ENCODE measurements around the gene KLHL20.
"Not testable (repeated sequence)": the region's sequence is repeated elsewhere in the genome, so short reads cannot be mapped to it uniquely, and the experiment has no call there.

KLHL20 gene

DNA sequence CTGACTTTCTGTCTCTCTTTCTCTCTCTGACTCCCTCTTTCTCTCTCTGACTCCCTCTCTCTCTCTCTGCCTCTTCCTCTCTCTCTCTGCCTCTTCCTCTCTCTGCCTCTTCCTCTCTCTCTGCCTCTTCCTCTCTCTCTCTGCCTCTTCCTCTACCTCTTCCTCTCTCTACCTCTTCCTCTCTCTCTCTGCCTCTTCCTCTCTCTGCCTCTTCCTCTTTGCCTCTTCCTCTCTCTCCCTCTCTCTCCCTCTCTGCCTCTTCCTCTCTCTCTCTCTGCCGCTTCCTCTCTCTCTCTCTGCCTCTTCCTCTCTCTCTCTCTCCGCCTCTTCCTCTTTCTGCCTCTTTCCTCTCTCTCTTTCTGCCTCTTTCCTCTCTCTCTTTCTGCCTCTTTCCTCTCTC lies 26.5 kb upstream of the KLHL20 start:
- Histone ChIP-seq H3K36me3 (ENCODE audit: control insufficient read depth, insufficient read depth, low read length) (no peaks in the 10 kb centered on the region), H3K4me3 (replicated peaks; ENCODE audit: low read depth, low read length) (no peak overlapping the region), H3K27me3 (replicated peaks; ENCODE audit: control insufficient read depth, insufficient read depth, low read length) (no peaks in the 10 kb centered on the region)
- TF ChIP-seq, protein P1, sequence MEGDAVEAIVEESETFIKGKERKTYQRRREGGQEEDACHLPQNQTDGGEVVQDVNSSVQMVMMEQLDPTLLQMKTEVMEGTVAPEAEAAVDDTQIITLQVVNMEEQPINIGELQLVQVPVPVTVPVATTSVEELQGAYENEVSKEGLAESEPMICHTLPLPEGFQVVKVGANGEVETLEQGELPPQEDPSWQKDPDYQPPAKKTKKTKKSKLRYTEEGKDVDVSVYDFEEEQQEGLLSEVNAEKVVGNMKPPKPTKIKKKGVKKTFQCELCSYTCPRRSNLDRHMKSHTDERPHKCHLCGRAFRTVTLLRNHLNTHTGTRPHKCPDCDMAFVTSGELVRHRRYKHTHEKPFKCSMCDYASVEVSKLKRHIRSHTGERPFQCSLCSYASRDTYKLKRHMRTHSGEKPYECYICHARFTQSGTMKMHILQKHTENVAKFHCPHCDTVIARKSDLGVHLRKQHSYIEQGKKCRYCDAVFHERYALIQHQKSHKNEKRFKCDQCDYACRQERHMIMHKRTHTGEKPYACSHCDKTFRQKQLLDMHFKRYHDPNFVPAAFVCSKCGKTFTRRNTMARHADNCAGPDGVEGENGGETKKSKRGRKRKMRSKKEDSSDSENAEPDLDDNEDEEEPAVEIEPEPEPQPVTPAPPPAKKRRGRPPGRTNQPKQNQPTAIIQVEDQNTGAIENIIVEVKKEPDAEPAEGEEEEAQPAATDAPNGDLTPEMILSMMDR (IDR thresholded peaks at IDR 0.05; ENCODE audit: insufficient read depth, low read length, poor library complexity, severe bottlenecking), result no peak
- DNase-seq (ENCODE audit: extremely low read depth, insufficient read length), result no peak

GRCh38 chr1:173693238-173693637 lies 21.5 kb upstream of the KLHL20 start:
- no peaks in the 10 kb centered on the region for H3K27me3 ChIP-seq (replicated peaks; ENCODE audit: control insufficient read depth, insufficient read depth, low read length)
- no peaks in the 10 kb centered on the region for H3K36me3 ChIP-seq (ENCODE audit: control insufficient read depth, insufficient read depth, low read length)
- no peak overlapping the region for H3K4me3 ChIP-seq (replicated peaks; ENCODE audit: low read depth, low read length)
- TF ChIP-seq, protein P1 (IDR thresholded peaks at IDR 0.05; ENCODE audit: insufficient read depth, low read length, poor library complexity, severe bottlenecking), result no peak
- DNase-seq (ENCODE audit: extremely low read depth, insufficient read length), result no peak

GRCh38 chr1:173701299-173701698 lies 13.5 kb upstream of the KLHL20 start:
- not testable (repeated sequence) for H3K27me3 ChIP-seq (replicated peaks; ENCODE audit: control insufficient read depth, insufficient read depth, low read length); DNase-seq (ENCODE audit: extremely low read depth, insufficient read length); H3K4me3 ChIP-seq (replicated peaks; ENCODE audit: low read depth, low read length); H3K36me3 ChIP-seq (ENCODE audit: control insufficient read depth, insufficient read depth, low read length)

DNA sequence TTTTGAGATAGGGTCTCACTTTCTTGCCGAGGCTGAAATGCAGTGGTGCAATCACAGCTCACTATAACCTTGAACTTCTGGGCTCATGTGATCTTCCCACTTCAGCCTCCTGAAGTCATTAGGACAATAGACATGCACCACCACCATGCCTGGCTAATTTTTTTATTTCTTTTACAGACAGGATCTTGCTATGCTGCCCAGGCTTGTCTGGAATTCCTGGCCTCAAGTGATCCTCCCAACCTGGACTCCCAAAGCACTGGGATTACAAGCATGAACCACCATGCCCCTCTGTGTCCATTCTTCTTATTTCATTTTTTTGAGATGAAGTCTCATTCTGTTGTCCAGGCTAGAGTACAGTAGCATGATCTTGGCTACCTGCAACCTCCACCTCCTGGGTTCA lies 12.0 kb upstream of the KLHL20 start:
- Histone ChIP-seq H3K36me3 (ENCODE audit: control insufficient read depth, insufficient read depth, low read length) (no peaks in the 10 kb centered on the region), H3K27me3 (replicated peaks; ENCODE audit: control insufficient read depth, insufficient read depth, low read length) (no peaks in the 10 kb centered on the region), H3K4me3 (replicated peaks; ENCODE audit: low read depth, low read length) (no peak overlapping the region)
- DNase-seq (ENCODE audit: extremely low read depth, insufficient read length), result no peak
- TF ChIP-seq, protein P1 (IDR thresholded peaks at IDR 0.05; ENCODE audit: insufficient read depth, low read length, poor library complexity, severe bottlenecking), result no peak

DNA sequence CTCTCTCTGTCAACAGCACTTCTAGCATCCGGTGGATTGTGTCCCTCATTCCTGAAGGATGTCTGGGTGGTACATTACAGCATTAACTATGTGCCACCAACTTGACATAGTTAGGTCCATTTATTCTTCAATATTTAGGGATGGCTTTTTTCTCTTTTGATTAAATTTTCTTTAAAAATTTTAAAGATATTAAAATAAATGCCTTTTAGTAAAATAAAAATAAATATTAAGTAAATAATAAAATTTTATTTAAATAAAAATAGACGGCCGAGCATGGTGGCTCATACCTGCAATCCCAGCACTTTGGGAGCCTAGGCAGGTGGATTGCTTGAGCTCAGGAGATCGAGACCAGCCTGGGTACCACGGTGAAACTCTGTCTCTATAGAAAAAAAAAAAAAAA lies 9.7 kb upstream of the KLHL20 start:
- no peak overlapping the region for H3K4me3 ChIP-seq (replicated peaks; ENCODE audit: low read depth, low read length)
- DNase-seq (ENCODE audit: extremely low read depth, insufficient read length), result no peak
- TF ChIP-seq, protein P1 (IDR thresholded peaks at IDR 0.05; ENCODE audit: insufficient read depth, low read length, poor library complexity, severe bottlenecking), result no peak
- H3K27me3 ChIP-seq (replicated peaks; ENCODE audit: control insufficient read depth, insufficient read depth, low read length), result no peaks in the 10 kb centered on the region
- H3K36me3 ChIP-seq (ENCODE audit: control insufficient read depth, insufficient read depth, low read length), result no peaks in the 10 kb centered on the region

GRCh38 chr1:173708787-173709186 lies 6.0 kb upstream of the KLHL20 start:
- no peak for DNase-seq (ENCODE audit: extremely low read depth, insufficient read length)
- TF ChIP-seq, protein P1 (IDR thresholded peaks at IDR 0.05; ENCODE audit: insufficient read depth, low read length, poor library complexity, severe bottlenecking), result no peak
- Histone ChIP-seq H3K36me3 (ENCODE audit: control insufficient read depth, insufficient read depth, low read length) (no peaks in the 10 kb centered on the region), H3K4me3 (replicated peaks; ENCODE audit: low read depth, low read length) (no peak overlapping the region), H3K27me3 (replicated peaks; ENCODE audit: control insufficient read depth, insufficient read depth, low read length) (no peaks in the 10 kb centered on the region)

Measured in GM06990 (cell line).